Fibroblast of the aortic adventitia (primary cell): ENCODE results near the gene NOG. TPM values are rescaled to one million over a fixed set of nuclear protein-coding genes. Genes with fewer than 3 reads are reported as not detected.

Experiments
- DNase-seq: peaks from one replicate; pipeline ENCODE4 v3.0.0-alpha.2; 2010; ENCODE audit warnings: low read depth
- H3K4me3 ChIP-seq: 2 replicates; pipeline ENCODE4 v1.5.1; 2011; ENCODE audit warnings: low read depth, mild to moderate bottlenecking, control low read depth, low read length, moderate library complexity
- total RNA-seq: library from RNA; depleted of rRNA; stranded (reverse); fragments of >200 nt; gene quantifications from 2 replicates; pipeline ENCODE4 v1.2.3, GENCODE V29; 2012; ENCODE audit warnings: low replicate concordance
- TF ChIP-seq, protein P1 (sequence below): IDR thresholded peaks from 2 replicates; pipeline ENCODE4 v1.5.1; 2011; ENCODE audit warnings: mild to moderate bottlenecking, low read length, control low read depth, inconsistent platforms; ENCODE audit not compliant: insufficient read depth

Gene NOG
- total RNA-seq, 1 donor: not detected

DNA sequence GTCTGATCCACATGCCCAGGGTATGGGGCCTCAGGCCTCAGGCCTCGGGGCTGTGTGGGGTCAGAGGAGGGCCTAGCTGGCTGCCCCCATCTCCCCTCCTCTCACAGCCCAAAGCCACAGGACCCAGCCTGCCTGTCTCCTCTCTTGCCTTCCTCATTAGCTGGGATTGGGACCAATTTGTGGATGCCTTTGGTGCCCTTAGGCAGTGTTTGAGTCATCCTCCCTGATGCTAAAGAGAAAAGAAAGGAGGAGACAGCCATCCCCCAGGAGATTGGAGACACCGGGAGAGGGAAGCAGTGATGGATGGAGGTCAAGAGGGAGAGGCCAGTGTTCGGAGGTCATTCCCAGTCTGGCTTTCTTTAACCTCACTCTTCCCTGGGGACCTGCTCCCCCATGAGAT, 23.3 kb upstream of the NOG start:
- H3K4me3 ChIP-seq: no peak overlapping the region
- no peak for DNase-seq
- TF ChIP-seq, protein P1, sequence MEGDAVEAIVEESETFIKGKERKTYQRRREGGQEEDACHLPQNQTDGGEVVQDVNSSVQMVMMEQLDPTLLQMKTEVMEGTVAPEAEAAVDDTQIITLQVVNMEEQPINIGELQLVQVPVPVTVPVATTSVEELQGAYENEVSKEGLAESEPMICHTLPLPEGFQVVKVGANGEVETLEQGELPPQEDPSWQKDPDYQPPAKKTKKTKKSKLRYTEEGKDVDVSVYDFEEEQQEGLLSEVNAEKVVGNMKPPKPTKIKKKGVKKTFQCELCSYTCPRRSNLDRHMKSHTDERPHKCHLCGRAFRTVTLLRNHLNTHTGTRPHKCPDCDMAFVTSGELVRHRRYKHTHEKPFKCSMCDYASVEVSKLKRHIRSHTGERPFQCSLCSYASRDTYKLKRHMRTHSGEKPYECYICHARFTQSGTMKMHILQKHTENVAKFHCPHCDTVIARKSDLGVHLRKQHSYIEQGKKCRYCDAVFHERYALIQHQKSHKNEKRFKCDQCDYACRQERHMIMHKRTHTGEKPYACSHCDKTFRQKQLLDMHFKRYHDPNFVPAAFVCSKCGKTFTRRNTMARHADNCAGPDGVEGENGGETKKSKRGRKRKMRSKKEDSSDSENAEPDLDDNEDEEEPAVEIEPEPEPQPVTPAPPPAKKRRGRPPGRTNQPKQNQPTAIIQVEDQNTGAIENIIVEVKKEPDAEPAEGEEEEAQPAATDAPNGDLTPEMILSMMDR: no peak

- DNase-seq: no peak
- no peak overlapping the region for H3K4me3 ChIP-seq
- TF ChIP-seq, protein P1: no peak
Measured at GRCh38 chr17:56571456-56571855, 22.0 kb upstream of the NOG start.

- no peak for DNase-seq
- TF ChIP-seq, protein P1: no peak
- H3K4me3 ChIP-seq: no peak overlapping the region
Measured at GRCh38 chr17:56577190-56577842, 16.2 kb upstream of the NOG start.

GRCh38 chr17:56577843-56578204, 15.7 kb upstream of the NOG start:
- no peak for DNase-seq

GRCh38 chr17:56581635-56582627, 11.6 kb upstream of the NOG start:
- H3K4me3 ChIP-seq: no peak overlapping the region
- DNase-seq: no peak
- TF ChIP-seq, protein P1: no peak

More at GRCh38 chr17:56577843-56578204, 15.7 kb upstream of the NOG start:
- no peak overlapping the region for H3K4me3 ChIP-seq
- TF ChIP-seq, protein P1: no peak

DNA sequence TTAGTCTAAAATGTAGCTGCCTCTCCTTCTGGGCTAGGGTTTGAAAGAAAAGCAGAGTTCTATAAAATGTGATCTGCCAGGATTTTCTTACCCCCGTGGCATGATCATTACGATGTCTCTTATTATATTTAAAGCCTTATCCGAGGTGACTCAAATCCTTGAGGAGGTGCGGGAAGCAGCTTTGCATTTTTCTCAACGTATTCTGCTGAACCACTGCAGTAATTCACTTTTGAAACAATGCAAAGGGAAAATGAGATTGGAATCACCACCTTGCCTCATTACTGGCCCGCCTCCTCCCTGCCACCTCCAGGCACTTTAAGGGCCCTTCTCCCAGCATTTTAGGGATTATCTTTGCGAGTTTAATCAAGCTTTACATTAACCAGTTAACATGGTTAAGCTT, 9.7 kb upstream of the NOG start:
- TF ChIP-seq, protein P1: no peak
- H3K4me3 ChIP-seq: no peak overlapping the region
- DNase-seq: no peak
